GM10266 (cell line): ENCODE data around the gene TIGD1.

ENCODE experiments used
- DNase-seq: peaks from one replicate; pipeline ENCODE4 v3.0.0; 2012; ENCODE audit errors: extremely low spot score
- TF ChIP-seq, protein P1 (sequence below): IDR thresholded peaks from 2 replicates; pipeline ENCODE4 v1.5.1; 2012; ENCODE audit warnings: mild to moderate bottlenecking, low read depth; ENCODE audit not compliant: control insufficient read depth, insufficient read depth; ENCODE audit errors: missing control alignments

TIGD1 gene

GRCh38 chr2:232521959-232522622, 28.3 kb downstream of the TIGD1 start:
- TF ChIP-seq, protein P1, sequence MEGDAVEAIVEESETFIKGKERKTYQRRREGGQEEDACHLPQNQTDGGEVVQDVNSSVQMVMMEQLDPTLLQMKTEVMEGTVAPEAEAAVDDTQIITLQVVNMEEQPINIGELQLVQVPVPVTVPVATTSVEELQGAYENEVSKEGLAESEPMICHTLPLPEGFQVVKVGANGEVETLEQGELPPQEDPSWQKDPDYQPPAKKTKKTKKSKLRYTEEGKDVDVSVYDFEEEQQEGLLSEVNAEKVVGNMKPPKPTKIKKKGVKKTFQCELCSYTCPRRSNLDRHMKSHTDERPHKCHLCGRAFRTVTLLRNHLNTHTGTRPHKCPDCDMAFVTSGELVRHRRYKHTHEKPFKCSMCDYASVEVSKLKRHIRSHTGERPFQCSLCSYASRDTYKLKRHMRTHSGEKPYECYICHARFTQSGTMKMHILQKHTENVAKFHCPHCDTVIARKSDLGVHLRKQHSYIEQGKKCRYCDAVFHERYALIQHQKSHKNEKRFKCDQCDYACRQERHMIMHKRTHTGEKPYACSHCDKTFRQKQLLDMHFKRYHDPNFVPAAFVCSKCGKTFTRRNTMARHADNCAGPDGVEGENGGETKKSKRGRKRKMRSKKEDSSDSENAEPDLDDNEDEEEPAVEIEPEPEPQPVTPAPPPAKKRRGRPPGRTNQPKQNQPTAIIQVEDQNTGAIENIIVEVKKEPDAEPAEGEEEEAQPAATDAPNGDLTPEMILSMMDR = peak; percentile 74
- peak; percentile 93 for DNase-seq

DNA sequence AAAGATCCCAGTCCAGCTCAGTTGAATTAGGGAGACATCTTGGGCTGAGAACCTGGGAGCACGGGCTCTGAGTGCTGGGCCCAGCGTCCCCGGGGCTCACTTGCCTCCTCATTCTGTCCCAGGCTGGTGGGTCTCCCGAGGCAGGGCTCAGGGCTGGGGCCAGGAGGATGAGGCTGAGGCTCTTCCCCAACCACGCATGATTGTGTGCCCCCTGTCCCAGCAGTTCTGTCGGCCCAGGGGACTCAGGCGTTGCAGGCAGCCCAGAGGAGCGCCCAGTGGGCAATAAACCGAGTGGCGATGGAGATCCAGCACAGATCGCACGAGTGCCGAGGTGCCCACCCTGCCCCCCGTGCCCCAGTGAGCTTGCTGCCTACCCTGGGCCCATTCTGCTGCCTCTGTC, 29.3 kb downstream of the TIGD1 start:
- TF ChIP-seq, protein P1 = no peak
- no peak for DNase-seq

DNA sequence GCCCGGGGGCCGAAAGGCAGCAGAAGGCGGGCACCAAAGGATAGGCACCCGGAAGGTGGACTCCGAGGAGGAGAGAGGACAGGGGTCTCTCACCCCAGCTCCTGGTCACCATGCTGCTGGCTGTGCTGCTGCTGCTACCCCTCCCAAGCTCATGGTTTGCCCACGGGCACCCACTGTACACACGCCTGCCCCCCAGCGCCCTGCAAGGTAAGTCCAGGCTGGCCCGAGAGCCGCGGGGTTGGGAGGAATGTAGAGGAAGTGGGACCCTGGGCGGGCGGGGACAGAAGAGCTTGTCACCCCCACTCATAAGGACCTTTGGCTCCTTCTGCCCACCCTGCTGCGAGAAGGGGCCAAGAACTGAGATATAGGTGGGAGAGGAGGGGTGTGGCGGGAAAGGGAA, 29.9 kb downstream of the TIGD1 start:
- DNase-seq = no peak
- TF ChIP-seq, protein P1 = no peak

GRCh38 chr2:232519581-232520438, 30.5 kb downstream of the TIGD1 start, which contains the start of gene PRSS56:
Gene PRSS56 (plus strand): TSS chr2:232520388. CDS start chr2:232520599, 211 bp downstream.
- no peak for DNase-seq
- TF ChIP-seq, protein P1 = no peak

DNA sequence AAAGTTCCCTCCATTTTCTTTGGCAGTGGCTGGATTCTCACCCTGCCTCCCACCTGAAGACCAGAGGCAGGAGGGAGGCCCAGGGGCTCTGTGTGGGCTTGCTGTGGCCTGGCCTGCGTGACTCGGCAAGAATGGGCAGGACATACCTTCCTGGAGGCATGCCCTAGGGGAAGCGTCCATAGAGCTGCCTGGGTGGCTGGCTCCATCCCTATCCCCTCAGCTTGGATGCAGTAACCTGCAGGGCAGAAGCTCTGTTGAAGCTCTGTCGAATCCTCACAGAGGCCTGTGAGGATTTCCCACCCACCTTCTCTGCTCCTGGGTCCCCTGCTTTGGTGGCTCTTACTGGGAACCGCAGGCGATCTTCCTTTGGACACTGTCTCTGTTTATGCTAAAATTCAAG, 31.5 kb downstream of the TIGD1 start:
- DNase-seq = no peak
- TF ChIP-seq, protein P1 = no peak

DNA sequence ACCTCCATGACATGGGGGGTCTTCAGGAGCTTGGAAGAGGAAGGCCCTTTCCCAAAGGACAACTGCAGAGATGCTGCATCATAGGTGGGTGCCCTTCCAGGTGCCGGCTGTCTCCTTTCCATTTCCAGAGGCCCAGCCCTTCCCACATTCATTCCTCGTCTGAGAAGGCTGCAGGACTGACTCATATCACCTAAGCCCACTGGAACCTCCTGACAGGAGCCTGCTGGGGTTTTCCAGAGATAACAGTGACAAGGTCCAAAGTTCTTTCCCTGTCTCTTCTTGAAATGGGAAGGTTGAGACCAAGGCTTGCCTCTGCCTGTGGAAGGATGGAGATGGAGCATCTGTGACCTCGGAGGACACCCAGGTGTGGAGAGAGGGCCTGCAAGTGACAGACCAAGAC, 33.8 kb downstream of the TIGD1 start:
- TF ChIP-seq, protein P1 = no peak
- DNase-seq = no peak

GRCh38 chr2:232515639-232516038, 34.7 kb downstream of the TIGD1 start:
- TF ChIP-seq, protein P1 = no peak
- DNase-seq = no peak
